ENCODE results near the gene NOD1.

DNA sequence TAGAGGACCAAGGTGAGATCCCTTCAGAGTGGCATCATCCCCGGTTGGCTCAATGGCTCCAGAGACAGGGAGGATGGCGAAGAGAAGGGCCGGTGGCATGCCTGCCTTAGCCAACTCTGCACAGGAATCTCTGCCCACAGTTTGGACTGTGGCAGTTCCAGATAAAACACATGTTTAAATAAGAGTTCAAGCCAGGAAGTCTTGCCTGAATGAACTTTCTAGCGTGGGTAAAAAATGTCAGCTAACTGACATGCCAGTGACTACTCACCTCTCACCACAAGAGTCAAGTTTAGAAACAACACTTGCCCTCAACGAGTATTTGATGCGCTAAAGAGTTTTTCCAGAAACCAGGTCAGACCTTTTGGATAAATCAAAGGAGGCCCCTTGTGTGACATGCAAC lies 3.0 kb downstream of the NOD1 start:
- TF ChIP-seq, protein P1, sequence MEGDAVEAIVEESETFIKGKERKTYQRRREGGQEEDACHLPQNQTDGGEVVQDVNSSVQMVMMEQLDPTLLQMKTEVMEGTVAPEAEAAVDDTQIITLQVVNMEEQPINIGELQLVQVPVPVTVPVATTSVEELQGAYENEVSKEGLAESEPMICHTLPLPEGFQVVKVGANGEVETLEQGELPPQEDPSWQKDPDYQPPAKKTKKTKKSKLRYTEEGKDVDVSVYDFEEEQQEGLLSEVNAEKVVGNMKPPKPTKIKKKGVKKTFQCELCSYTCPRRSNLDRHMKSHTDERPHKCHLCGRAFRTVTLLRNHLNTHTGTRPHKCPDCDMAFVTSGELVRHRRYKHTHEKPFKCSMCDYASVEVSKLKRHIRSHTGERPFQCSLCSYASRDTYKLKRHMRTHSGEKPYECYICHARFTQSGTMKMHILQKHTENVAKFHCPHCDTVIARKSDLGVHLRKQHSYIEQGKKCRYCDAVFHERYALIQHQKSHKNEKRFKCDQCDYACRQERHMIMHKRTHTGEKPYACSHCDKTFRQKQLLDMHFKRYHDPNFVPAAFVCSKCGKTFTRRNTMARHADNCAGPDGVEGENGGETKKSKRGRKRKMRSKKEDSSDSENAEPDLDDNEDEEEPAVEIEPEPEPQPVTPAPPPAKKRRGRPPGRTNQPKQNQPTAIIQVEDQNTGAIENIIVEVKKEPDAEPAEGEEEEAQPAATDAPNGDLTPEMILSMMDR (IDR thresholded peaks at IDR 0.05) = peak in 1 of 6 experiments; percentile 12
- TF ChIP-seq POLR2A (IDR thresholded peaks at IDR 0.05) = peak in 1 of 2 donors; percentile 53
